GM21367 (cell line): ENCODE measurements around the gene PDZD2.

ENCODE experiments used
- ATAC-seq: cut with Tn5 transposase; IDR thresholded peaks from one replicate; pipeline ENCODE4 v1.9.1; 2021; ENCODE audit not compliant: unreplicated experiment

Gene PDZD2

DNA sequence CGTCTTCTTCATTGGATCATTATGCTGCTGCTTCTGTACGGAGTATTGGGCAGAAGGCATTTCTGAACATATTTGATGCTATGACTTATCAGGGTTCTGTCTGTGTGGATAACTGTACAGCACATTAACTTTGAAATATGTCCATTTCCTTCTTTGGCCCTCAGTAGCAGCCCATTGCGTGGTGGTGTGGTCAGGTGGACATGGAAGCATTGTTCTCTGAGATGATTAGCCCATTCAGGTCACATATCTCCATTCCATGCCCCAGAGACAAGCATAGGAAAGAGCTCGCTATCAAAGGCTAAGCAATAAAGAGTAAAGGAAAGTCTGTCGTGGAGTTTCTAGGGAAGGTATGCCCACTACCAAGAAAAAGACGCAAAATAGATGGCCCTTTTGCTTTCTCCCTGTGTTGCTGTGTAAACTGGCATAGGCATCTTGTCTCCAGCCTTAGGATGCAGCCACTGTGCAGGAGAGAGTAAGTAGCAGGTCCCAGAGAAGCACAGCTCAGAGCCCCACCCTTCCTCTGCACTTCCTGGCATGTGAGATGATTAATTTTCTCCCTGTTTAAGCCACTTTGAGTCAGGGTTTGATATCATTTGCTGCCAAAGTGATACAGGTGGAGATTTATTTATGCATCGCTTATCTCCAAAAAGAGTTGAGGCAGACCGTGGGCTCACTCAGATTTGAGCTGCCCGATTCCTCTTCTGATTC lies 221.9 kb downstream of the PDZD2 start:
- ATAC-seq = no peak

DNA sequence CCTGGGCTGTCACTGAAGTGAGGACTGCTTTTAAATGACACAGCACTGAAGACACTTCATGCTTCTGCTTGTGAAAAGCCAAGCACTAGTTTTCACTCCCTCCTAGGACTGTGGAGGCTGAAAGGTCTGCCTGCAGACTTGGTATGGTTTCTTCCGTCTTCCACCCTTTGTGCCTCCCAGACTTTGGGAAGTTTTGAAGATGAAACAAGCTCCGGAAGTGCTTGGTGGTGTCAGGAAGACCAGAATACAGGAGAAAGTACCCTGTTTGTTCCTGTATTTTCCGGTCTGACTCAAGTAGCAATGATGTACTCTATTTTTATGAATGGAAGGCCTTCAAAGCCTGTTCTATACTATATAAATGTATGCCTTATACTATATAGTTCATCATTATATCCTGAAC lies 222.7 kb downstream of the PDZD2 start:
- no peak for ATAC-seq

DNA sequence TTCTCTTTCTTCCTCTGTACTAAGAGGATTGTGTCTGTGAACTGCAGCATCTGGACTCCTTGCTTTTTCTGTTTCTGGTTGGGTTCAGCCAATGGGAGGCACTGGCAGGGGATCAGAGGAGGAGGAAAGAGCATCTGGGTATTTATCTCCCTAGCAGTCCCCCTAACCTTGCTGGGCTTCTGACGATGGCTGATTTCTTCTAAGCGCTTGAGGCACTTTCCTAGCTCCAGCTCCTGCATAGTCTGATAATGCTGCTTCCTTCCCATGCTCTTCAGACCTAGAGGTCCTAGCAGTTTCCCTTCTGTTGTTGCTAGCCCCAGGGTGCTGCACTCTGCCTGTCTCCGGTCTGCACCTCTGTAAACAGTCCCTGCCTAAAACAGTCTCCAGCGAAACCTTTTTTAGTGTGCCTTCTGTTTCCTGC lies 225.1 kb downstream of the PDZD2 start:
- ATAC-seq = no peak

DNA sequence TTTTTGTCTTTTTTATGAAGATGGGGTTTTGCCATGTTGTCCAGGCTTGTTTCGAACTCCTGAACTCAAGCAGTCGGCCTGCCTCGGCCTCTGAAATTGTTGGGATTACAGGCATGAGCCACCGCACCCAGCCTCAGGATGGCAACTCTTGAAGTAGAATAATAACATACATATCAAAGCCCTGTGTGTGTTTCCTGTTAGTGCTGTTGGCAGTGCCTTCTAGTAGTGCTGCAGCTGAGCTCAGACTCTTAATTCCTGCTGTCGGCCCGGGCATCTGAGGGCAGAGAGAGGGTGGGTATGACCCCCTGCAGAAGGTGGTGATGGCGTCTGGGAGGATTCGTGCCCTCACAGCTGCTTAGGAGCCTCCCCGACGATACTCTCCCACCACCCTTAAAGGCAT lies 227.2 kb downstream of the PDZD2 start:
- ATAC-seq = no peak

DNA sequence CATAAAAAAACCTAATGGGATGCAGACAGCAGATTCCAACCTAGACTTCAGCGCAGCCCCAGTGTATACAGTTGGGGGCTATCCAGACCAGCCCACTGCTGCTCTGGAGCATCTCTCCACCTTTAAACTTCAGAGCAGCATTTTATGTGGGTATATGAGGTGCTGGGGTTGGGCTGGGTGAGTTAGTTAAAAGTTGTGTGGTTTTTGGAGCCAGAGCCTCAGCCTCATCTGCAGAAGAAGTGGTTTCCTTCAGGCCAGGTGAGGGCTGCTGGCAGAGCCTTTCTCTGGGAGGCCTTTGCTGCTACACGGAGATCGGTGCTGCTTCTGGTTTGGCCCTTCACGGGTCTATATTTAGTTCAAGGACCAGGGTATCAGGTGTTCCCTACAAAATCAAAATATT lies 228.3 kb downstream of the PDZD2 start:
- ATAC-seq = no peak

DNA sequence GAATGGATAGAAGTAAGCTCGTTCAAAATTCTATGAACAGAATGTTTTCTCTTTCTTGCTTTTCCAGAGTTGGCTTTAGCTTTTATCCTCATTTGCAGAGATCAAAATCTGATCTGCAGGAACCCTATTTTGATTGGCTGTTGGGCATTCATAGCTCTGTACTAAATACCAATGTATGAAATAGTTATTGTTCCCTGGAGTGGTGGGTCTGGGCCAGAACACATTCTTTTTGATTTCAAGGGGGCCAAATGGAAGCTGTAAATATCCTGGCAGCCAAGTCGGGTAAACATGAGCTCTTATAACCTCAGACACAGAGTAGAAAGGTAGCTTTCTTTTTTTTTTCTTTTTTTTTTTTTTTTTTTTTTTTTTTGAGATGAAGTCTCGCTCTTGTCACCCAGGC lies 241.5 kb downstream of the PDZD2 start:
- ATAC-seq = no peak

GRCh38 chr5:31884896-31885295 lies 246.0 kb downstream of the PDZD2 start:
- ATAC-seq = no peak

GRCh38 chr5:31886206-31886605 lies 247.3 kb downstream of the PDZD2 start:
- no peak for ATAC-seq

GRCh38 chr5:31887556-31887955 lies 248.6 kb downstream of the PDZD2 start:
- no peak for ATAC-seq

DNA sequence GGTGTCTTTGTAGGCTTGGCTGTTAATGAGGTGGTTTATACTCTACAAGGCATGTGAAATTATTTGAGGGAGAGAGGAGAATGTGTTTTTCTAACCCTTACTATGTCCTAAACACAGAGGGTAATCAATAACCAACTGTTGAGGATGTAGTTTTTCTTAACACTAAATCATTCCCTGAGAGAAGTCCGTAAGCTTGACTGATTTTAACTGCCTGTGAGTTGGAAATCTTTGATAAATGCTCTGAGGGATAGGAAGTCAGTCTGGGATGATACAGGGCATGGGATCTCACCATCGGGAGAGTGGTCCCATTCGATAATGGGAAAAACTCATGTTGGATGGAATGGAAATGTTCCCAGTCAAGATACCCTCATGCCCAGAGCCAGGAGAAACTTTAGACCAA lies 249.6 kb downstream of the PDZD2 start:
- ATAC-seq = no peak

- no peak for ATAC-seq
Observed at GRCh38 chr5:31889001-31889561, 250.2 kb downstream of the PDZD2 start.

DNA sequence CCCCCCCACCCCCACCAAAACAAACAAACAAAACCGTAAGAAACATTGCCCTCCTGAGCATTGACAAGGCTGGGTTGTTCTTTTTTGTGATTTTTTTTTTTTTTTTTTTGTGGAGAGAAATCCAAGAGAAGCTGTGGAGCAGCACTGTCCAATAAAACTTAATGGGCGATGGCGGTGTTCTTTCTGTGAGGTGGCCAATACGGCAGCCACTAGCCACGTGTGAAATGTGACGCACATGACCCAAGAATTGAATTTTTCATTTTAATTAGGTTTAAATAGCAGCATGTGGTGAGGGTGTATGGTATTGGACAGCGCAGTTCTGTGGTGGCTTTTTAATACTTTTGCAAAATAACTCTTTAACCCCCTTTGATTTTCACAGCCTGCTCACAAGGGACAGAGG lies 251.1 kb downstream of the PDZD2 start:
- no peak for ATAC-seq

DNA sequence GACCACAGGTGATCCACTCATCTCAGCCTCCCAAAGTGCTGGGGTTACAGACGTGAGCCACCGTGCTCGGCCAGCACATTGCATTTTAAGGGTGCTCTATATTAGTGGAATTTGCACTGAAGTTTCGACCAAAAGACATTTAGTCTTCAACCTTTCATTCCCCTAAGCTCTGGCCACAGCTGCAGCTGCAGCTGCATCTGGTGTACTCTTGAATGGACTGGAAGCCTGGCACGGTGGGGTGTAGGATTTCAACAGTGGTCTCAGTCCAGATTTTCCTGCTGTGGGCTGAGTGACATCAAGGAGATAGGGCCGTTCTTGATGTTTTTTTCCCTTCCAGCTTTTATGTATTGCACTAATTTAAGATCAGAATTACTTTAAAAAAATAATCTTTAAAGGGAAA lies 255.2 kb downstream of the PDZD2 start:
- ATAC-seq = no peak

- ATAC-seq = no peak
Observed at GRCh38 chr5:31895199-31895820, 256.4 kb downstream of the PDZD2 start.

DNA sequence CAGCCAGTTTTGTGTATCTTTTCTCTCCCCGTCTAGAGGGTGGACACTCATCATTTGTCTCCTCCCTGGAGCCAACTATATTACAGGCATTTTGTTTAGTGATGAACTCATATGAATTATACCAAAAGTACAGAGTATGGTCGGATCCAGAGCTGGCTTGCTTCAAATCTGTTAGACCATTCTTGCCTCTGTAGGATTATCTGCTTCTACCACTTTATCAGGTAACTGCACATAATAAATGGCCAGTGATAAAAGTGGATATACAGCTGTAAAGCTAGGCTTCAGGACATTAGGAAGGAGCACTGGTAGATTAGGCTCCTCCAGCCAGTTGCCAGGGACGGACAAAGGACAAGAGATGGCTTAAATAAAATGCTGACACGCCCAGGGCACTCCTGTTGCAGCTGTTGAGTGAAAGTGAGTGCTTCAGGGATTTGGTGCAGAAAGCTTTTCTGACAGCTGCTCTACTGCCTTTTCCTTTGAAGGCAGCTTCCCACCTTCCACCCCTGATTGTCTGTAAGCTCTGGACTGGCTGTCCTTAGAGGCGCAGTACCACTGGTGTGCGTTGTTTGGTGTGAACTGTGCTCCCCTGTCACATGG lies 259.2 kb downstream of the PDZD2 start:
- no peak for ATAC-seq

DNA sequence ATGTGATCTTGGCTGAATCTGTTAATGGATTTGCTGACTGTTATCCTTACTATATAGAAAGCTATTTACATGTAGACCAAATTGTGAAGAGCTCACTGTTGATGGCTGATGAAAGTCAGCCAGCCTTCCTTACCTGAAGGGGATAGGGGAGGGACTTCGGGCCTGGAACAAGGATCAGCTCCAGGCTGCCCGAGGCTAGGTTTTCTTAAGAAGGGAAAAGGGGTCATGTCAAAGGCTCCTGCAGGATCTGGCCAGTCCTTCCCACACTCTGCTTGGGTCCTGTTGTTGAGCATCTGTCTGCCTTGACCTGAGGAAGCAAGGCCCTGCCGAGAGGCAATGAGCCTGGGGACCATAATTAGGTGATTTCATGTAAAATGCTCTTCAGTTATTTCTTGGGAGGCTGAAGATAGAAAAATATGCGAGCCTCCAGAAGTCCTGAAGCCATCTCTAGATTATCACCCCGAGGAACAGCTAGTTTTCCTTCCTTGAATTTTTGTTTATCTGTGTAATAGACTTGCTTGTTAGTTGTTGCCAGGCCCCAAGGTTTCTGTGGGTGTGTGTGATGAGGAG lies 261.4 kb downstream of the PDZD2 start:
- no peak for ATAC-seq

- no peak for ATAC-seq
Observed at GRCh38 chr5:31901807-31902530, 263.0 kb downstream of the PDZD2 start.

- ATAC-seq = no peak
Observed at GRCh38 chr5:31908396-31908795, 269.5 kb downstream of the PDZD2 start.

DNA sequence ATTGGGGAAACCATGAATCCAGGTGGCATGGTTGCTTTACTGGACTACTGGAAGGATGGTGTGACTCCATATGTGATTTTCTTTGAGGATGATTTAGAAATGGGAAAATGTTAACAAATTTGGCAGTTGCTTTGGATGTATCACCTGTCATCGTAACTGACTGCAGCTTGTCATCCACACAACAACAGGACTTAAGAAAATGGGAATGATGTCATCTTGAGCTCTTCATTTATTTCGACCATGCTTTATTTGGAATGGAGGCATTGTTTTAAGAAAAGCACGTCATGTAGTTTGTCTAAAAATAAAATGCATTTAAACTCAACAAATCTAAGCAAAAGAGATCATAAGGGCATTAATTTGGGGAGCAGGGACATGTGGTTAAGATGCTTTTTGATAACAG lies 270.1 kb downstream of the PDZD2 start:
- no peak for ATAC-seq

- no peak for ATAC-seq
Observed at GRCh38 chr5:31911291-31912265, 272.6 kb downstream of the PDZD2 start.
